Measurements from ENCODE around the gene SERPINB2. TPM values are rescaled to one million over a fixed set of nuclear protein-coding genes. Genes with fewer than 3 reads are reported as not detected.

SERPINB2 gene
- total RNA-seq, 1 experiment from 2014 or later: 0.74 TPM

Other genes with a start within 250 kb of the SERPINB2 start
- 0.26 TPM in 1 of 2 replicates, not detected in the other for gene SERPINB4, start 243.4 kb upstream of the SERPINB2 start, total RNA-seq (2014; rRNA removed; shearing (Covaris generic))
- gene SERPINB3, start 225.8 kb upstream of the SERPINB2 start, total RNA-seq (2014; rRNA removed; shearing (Covaris generic)): not detected in 2 replicates
- gene SERPINB11, start 184.7 kb upstream of the SERPINB2 start, total RNA-seq (2014; rRNA removed; shearing (Covaris generic)): not detected in 2 replicates
- gene SERPINB7, start 112.3 kb upstream of the SERPINB2 start, total RNA-seq (2014; rRNA removed; shearing (Covaris generic)): 5.8 and 8.5 TPM in 2 replicates
- 1.7 TPM in 1 of 2 replicates, not detected in the other for gene SERPINB10, start 20.3 kb downstream of the SERPINB2 start, total RNA-seq (2014; rRNA removed; shearing (Covaris generic))
- gene HMSD, start 61.6 kb downstream of the SERPINB2 start, total RNA-seq (2014; rRNA removed; shearing (Covaris generic)): 0.53 and 1.00 TPM in 2 replicates
- gene SERPINB8, start 82.4 kb downstream of the SERPINB2 start, total RNA-seq (2014; rRNA removed; shearing (Covaris generic)): 27.2 and 28.6 TPM in 2 replicates